HG03175 (cell line): ENCODE measurements around the gene DMBX1.

Experiments used
- ATAC-seq: cut with Tn5 transposase; IDR thresholded peaks from one replicate; pipeline ENCODE4 v1.9.1; 2021; ENCODE audit warnings: mild to moderate bottlenecking, moderate library complexity; ENCODE audit not compliant: unreplicated experiment

DMBX1 gene

GRCh38 chr1:46458846-46459245 lies 30.8 kb upstream of the DMBX1 start:
- no peak for ATAC-seq

GRCh38 chr1:46459315-46459714 lies 30.3 kb upstream of the DMBX1 start:
- no peak for ATAC-seq

GRCh38 chr1:46461017-46461808 lies 28.4 kb upstream of the DMBX1 start:
- no peak for ATAC-seq

GRCh38 chr1:46461809-46462448 lies 27.7 kb upstream of the DMBX1 start:
- no peak for ATAC-seq

- ATAC-seq = no peak
Measured at GRCh38 chr1:46464013-46464548, 25.6 kb upstream of the DMBX1 start.

- no peak for ATAC-seq
Measured at GRCh38 chr1:46464915-46465314, 24.7 kb upstream of the DMBX1 start.

- no peak for ATAC-seq
Measured at GRCh38 chr1:46465981-46466476, 23.6 kb upstream of the DMBX1 start.

GRCh38 chr1:46466477-46467182 lies 23.0 kb upstream of the DMBX1 start:
- ATAC-seq = no peak

GRCh38 chr1:46467183-46467504 lies 22.5 kb upstream of the DMBX1 start:
- no peak for ATAC-seq

- no peak for ATAC-seq
Measured at GRCh38 chr1:46469881-46470280, 19.8 kb upstream of the DMBX1 start.

GRCh38 chr1:46471848-46472492 lies 17.7 kb upstream of the DMBX1 start:
- no peak for ATAC-seq

GRCh38 chr1:46472498-46473181 lies 17.0 kb upstream of the DMBX1 start:
- ATAC-seq = no peak

GRCh38 chr1:46473991-46474390 lies 15.6 kb upstream of the DMBX1 start:
- no peak for ATAC-seq

- no peak for ATAC-seq
Measured at GRCh38 chr1:46474570-46474969, 15.1 kb upstream of the DMBX1 start.

- no peak for ATAC-seq
Measured at GRCh38 chr1:46476673-46477072, 13.0 kb upstream of the DMBX1 start.

GRCh38 chr1:46477153-46477929 lies 12.3 kb upstream of the DMBX1 start:
- peak; percentile 63 for ATAC-seq

- no peak for ATAC-seq
Measured at GRCh38 chr1:46478721-46479485, 10.7 kb upstream of the DMBX1 start.

GRCh38 chr1:46479744-46480350 lies 9.8 kb upstream of the DMBX1 start:
- no peak for ATAC-seq
